22Rv1 (cell line): ENCODE results near the gene MORN1.

ENCODE experiments used
- ZFX ChIP-seq: fragments of 450-650 bp; IDR thresholded peaks from 2 replicates; pipeline ENCODE4 v1.6.1; 2017; ENCODE audit warnings: antibody characterized with exemption, borderline replicate concordance
- TF ChIP-seq, protein P1 (sequence below): fragments of 450-650 bp; IDR thresholded peaks from 2 replicates; pipeline ENCODE4 v1.5.1; 2017; ENCODE audit warnings: mild to moderate bottlenecking

DNA sequence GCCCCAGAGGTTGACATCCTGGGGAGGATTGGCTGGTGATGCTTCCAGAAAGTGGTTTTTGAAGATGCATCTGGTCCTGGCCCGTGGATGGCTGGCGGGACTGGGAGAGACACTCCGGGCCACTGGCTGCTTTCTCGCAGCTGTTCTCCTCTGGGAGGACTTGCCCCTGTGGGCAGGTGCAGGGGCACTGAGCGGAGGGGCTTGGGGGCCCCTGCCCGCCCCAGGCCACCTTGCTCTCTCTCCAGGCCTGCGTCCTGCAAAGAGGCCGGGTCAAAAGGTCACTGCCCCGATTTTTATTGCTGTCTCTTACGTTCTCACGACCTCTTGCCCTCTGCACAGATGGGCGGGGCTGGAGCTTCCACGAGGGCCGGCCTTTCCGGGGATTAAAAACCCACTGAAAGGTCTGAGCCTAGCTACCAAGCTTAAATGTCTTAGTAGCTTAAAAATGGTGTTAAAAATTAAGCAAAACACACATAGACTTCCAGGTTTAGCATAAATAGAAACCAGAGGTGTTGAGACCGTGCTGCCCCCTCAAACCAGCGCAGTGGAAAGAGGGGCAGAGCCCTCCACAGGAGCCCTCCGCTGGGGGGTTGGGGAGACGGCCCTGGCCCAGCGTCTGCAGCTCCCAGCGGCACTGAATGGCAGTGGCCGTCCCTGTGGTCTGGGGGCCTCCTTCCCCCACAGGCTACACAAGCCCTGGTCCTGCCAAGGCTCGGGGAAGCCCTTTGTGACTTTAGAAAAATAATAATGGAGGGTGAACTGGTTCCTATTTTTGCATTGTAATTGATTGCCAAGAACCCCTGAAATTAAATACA, 119.3 kb downstream of the MORN1 start:
- TF ChIP-seq, protein P1, sequence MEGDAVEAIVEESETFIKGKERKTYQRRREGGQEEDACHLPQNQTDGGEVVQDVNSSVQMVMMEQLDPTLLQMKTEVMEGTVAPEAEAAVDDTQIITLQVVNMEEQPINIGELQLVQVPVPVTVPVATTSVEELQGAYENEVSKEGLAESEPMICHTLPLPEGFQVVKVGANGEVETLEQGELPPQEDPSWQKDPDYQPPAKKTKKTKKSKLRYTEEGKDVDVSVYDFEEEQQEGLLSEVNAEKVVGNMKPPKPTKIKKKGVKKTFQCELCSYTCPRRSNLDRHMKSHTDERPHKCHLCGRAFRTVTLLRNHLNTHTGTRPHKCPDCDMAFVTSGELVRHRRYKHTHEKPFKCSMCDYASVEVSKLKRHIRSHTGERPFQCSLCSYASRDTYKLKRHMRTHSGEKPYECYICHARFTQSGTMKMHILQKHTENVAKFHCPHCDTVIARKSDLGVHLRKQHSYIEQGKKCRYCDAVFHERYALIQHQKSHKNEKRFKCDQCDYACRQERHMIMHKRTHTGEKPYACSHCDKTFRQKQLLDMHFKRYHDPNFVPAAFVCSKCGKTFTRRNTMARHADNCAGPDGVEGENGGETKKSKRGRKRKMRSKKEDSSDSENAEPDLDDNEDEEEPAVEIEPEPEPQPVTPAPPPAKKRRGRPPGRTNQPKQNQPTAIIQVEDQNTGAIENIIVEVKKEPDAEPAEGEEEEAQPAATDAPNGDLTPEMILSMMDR: no peak
- no peak for TF ChIP-seq ZFX
